Activated naive CD8-positive, alpha-beta T cell treated with anti-CD3 and anti-CD28 coated beads, Interleukin-2, amount 10 ng/mL, durations not matched to agents 7 days and 5 days (primary cell): ENCODE results near the gene PDPN. TPM values are rescaled to one million over a fixed set of nuclear protein-coding genes. Genes with fewer than 3 reads are reported as not detected.
"Not testable (repeated sequence)": the region's sequence is repeated elsewhere in the genome, so short reads cannot be mapped to it uniquely, and the experiment has no call there.

Experiments
- ATAC-seq: fragments of 150-1000 bp; cut with Tn5 transposase; one replicate; pipeline ENCODE4 v1.10.0; 2021; ENCODE audit warnings: low read depth, moderate library complexity
- POLR2A ChIA-PET: fragments of 350-600 bp; sonication (Branson Sonifier 250); formaldehyde crosslinking; loops from one replicate; lab custom pipeline; 2021; ENCODE audit warnings: antibody characterized with exemption; lab: Charles Lee
- DNase-seq: peaks from one replicate; pipeline ENCODE4 v3.0.0; 2021
- H3K27ac Mint-ChIP-seq: one replicate; pipeline ENCODE4 v1.8.0; 2022; ENCODE audit warnings: mild to moderate bottlenecking, mixed read lengths
- H3K27me3 Mint-ChIP-seq: one replicate; pipeline ENCODE4 v1.8.0; 2022; ENCODE audit warnings: mild to moderate bottlenecking, moderate library complexity, mixed read lengths
- H3K36me3 Mint-ChIP-seq: one replicate; pipeline ENCODE4 v1.8.0; 2021; ENCODE audit warnings: mild to moderate bottlenecking, mixed read lengths
- H3K4me1 Mint-ChIP-seq: one replicate; pipeline ENCODE4 v1.8.0; 2021; ENCODE audit warnings: mixed read lengths
- H3K4me3 Mint-ChIP-seq: one replicate; pipeline ENCODE4 v1.8.0; 2022; ENCODE audit warnings: mild to moderate bottlenecking, moderate library complexity, mixed read lengths
- H3K9me3 Mint-ChIP-seq: one replicate; pipeline ENCODE4 v1.8.0; 2021; ENCODE audit warnings: mixed read lengths
- total RNA-seq, 2 experiments: library from RNA; stranded (reverse); gene quantifications; one replicate each; pipeline ENCODE4 v1.2.3, GENCODE V29; 2021

The PDPN gene
- total RNA-seq, 2 experiments from 2014 or later: not detected

- no peaks in the 10 kb centered on the region for H3K4me1 Mint-ChIP-seq
- no peaks in the 10 kb centered on the region for H3K9me3 Mint-ChIP-seq
- no peak overlapping the region for H3K27ac Mint-ChIP-seq
- H3K36me3 Mint-ChIP-seq: no peaks in the 10 kb centered on the region
- ATAC-seq (no peak), DNase-seq (no peak)
- POLR2A ChIA-PET: no interaction called here
- no peak overlapping the region for H3K4me3 Mint-ChIP-seq
- no peaks in the 10 kb centered on the region for H3K27me3 Mint-ChIP-seq
These were observed 28.8 kb upstream of the PDPN start for GRCh38 chr1:13554798-13555197.

GRCh38 chr1:13556224-13556764 is 27.3 kb upstream of the PDPN start:
- POLR2A ChIA-PET: no interaction called here

GRCh38 chr1:13560541-13560940 is 23.1 kb upstream of the PDPN start:
- POLR2A ChIA-PET: no interaction called here
- no peaks in the 10 kb centered on the region for H3K4me1 Mint-ChIP-seq
- H3K27me3 Mint-ChIP-seq: no peaks in the 10 kb centered on the region
- no peaks in the 10 kb centered on the region for H3K9me3 Mint-ChIP-seq
- no peak overlapping the region for H3K4me3 Mint-ChIP-seq
- no peak overlapping the region for H3K27ac Mint-ChIP-seq
- ATAC-seq (no peak), DNase-seq (no peak)
- H3K36me3 Mint-ChIP-seq: no peaks in the 10 kb centered on the region

More at GRCh38 chr1:13556224-13556764, 27.3 kb upstream of the PDPN start:
- ATAC-seq (no peak), DNase-seq (no peak)
- H3K4me1 Mint-ChIP-seq: no peaks in the 10 kb centered on the region
- H3K36me3 Mint-ChIP-seq: no peaks in the 10 kb centered on the region
- H3K27me3 Mint-ChIP-seq: no peaks in the 10 kb centered on the region
- no peaks in the 10 kb centered on the region for H3K9me3 Mint-ChIP-seq
- H3K4me3 Mint-ChIP-seq: no peak overlapping the region
- H3K27ac Mint-ChIP-seq: no peak overlapping the region

GRCh38 chr1:13562981-13563380 is 20.7 kb upstream of the PDPN start:
- H3K4me3 Mint-ChIP-seq, POLR2A ChIA-PET, H3K27me3 Mint-ChIP-seq, DNase-seq, H3K27ac Mint-ChIP-seq, H3K4me1 Mint-ChIP-seq, H3K9me3 Mint-ChIP-seq, H3K36me3 Mint-ChIP-seq, ATAC-seq: not testable (repeated sequence)

- POLR2A ChIA-PET: no interaction called here
- Mint-ChIP-seq H3K27me3 (no peaks in the 10 kb centered on the region), H3K9me3 (no peaks in the 10 kb centered on the region), H3K4me1 (no peaks in the 10 kb centered on the region), H3K4me3 (no peak overlapping the region), H3K36me3 (no peaks in the 10 kb centered on the region), H3K27ac (no peak overlapping the region)
- no peak for ATAC-seq
- DNase-seq: no peak
These were observed 19.6 kb upstream of the PDPN start for GRCh38 chr1:13564073-13564472.

GRCh38 chr1:13570435-13570834 is 13.2 kb upstream of the PDPN start:
- H3K36me3 Mint-ChIP-seq, H3K9me3 Mint-ChIP-seq, H3K4me3 Mint-ChIP-seq, POLR2A ChIA-PET, H3K27ac Mint-ChIP-seq, DNase-seq, H3K27me3 Mint-ChIP-seq, ATAC-seq, H3K4me1 Mint-ChIP-seq: not testable (repeated sequence)

GRCh38 chr1:13570924-13571323 is 12.7 kb upstream of the PDPN start:
- POLR2A ChIA-PET: no interaction called here

GRCh38 chr1:13573586-13573985 is 10.0 kb upstream of the PDPN start:
- no peak overlapping the region for H3K27ac Mint-ChIP-seq
- H3K27me3 Mint-ChIP-seq: peaks cover 6% of the 10 kb centered on the region
- H3K4me1 Mint-ChIP-seq: no peaks in the 10 kb centered on the region
- POLR2A ChIA-PET: no interaction called here
- no peaks in the 10 kb centered on the region for H3K9me3 Mint-ChIP-seq
- no peaks in the 10 kb centered on the region for H3K36me3 Mint-ChIP-seq
- DNase-seq: no peak
- H3K4me3 Mint-ChIP-seq: no peak overlapping the region
- ATAC-seq: no peak

More at GRCh38 chr1:13570924-13571323, 12.7 kb upstream of the PDPN start:
- Mint-ChIP-seq H3K27me3 (peaks cover 6% of the 10 kb centered on the region), H3K4me1 (no peaks in the 10 kb centered on the region), H3K9me3 (no peaks in the 10 kb centered on the region), H3K36me3 (no peaks in the 10 kb centered on the region), H3K27ac (no peak overlapping the region), H3K4me3 (no peak overlapping the region)
- no peak for DNase-seq
- no peak for ATAC-seq

GRCh38 chr1:13576926-13577325 is 6.7 kb upstream of the PDPN start:
- Mint-ChIP-seq H3K27me3 (peaks cover 8% of the 10 kb centered on the region), H3K4me3 (no peak overlapping the region), H3K27ac (no peak overlapping the region), H3K9me3 (no peaks in the 10 kb centered on the region), H3K4me1 (no peaks in the 10 kb centered on the region), H3K36me3 (no peaks in the 10 kb centered on the region)
- DNase-seq: no peak
- POLR2A ChIA-PET: no interaction called here
- ATAC-seq: no peak

GRCh38 chr1:13577846-13578245 is 5.8 kb upstream of the PDPN start:
- H3K36me3 Mint-ChIP-seq: no peaks in the 10 kb centered on the region
- peaks cover 17% of the 10 kb centered on the region for H3K27me3 Mint-ChIP-seq
- no peak for ATAC-seq

GRCh38 chr1:13581446-13581845 is 2.2 kb upstream of the PDPN start:
- no peak overlapping the region for H3K27ac Mint-ChIP-seq
- no peaks in the 10 kb centered on the region for H3K4me1 Mint-ChIP-seq
- DNase-seq (no peak), ATAC-seq (no peak)
- H3K27me3 Mint-ChIP-seq: peaks cover 51% of the 10 kb centered on the region
- no peak overlapping the region for H3K4me3 Mint-ChIP-seq
- H3K9me3 Mint-ChIP-seq: no peaks in the 10 kb centered on the region
- H3K36me3 Mint-ChIP-seq: no peaks in the 10 kb centered on the region
- POLR2A ChIA-PET: no interaction called here

More at GRCh38 chr1:13577846-13578245, 5.8 kb upstream of the PDPN start:
- no peak overlapping the region for H3K4me3 Mint-ChIP-seq
- H3K27ac Mint-ChIP-seq: no peak overlapping the region
- H3K4me1 Mint-ChIP-seq: no peaks in the 10 kb centered on the region
- DNase-seq: no peak
- H3K9me3 Mint-ChIP-seq: no peaks in the 10 kb centered on the region
- POLR2A ChIA-PET: no interaction called here

GRCh38 chr1:13582713-13583443 is 754 bp upstream of the PDPN start:
- Mint-ChIP-seq H3K27ac (no peak overlapping the region), H3K4me1 (no peaks in the 10 kb centered on the region), H3K9me3 (no peaks in the 10 kb centered on the region), H3K36me3 (no peaks in the 10 kb centered on the region), H3K4me3 (no peak overlapping the region), H3K27me3 (peaks cover 51% of the 10 kb centered on the region)
- DNase-seq (no peak), ATAC-seq (no peak)
- POLR2A ChIA-PET: no interaction called here

- POLR2A ChIA-PET: no interaction called here
- Mint-ChIP-seq H3K27me3 (peaks cover 53% of the 10 kb centered on the region), H3K4me1 (no peaks in the 10 kb centered on the region), H3K36me3 (no peaks in the 10 kb centered on the region), H3K4me3 (no peak overlapping the region), H3K27ac (no peak overlapping the region), H3K9me3 (no peaks in the 10 kb centered on the region)
- DNase-seq: no peak
- ATAC-seq: no peak
These were observed 547 bp downstream of the PDPN start for GRCh38 chr1:13583966-13584791.
